ENCODE results near the gene IGF1.

IGF1 gene

GRCh38 chr12:102508052-102508451 lies 27.7 kb upstream of the IGF1 start:
- Histone ChIP-seq H2AFZ (ENCODE audit: low read length) (no peak overlapping the region), H3K27ac (ENCODE audit: low read length) (no peak overlapping the region), H3K4me1 (ENCODE audit: low read length) (peaks cover 10% of the 10 kb centered on the region; the same call in 1 of the 2 replicates), H3K4me2 (ENCODE audit: low read depth, low read length) (no peak overlapping the region), H3K36me3 (replicated peaks; ENCODE audit: insufficient read depth, low read length) (no peaks in the 10 kb centered on the region), H3K9ac (ENCODE audit: low read length) (no peak overlapping the region), H3K79me2 (ENCODE audit: low read length) (no peaks in the 10 kb centered on the region), H4K20me1 (ENCODE audit: insufficient read depth, low read length) (no peaks in the 10 kb centered on the region), H3K4me3 (ENCODE audit: low read length) (no peak overlapping the region), H3K9me2 (replicated peaks; ENCODE audit: insufficient read depth, low read length) (no peaks in the 10 kb centered on the region), H3K9me3 (replicated peaks; ENCODE audit: insufficient read depth, low read length) (no peaks in the 10 kb centered on the region), H3F3A (ENCODE audit: insufficient read depth, low read length) (no peaks in the 10 kb centered on the region), H3K27me3 (replicated peaks; ENCODE audit: insufficient read depth, low read length) (no peaks in the 10 kb centered on the region)
- no peak for TF ChIP-seq EZH2 (optimal IDR thresholded peaks at IDR 0.05; ENCODE audit: low read depth, low read length)
- no peak for TF ChIP-seq CTCF (IDR thresholded peaks at IDR 0.05; ENCODE audit: low read length)
- TF ChIP-seq EZH2phosphoT487 (IDR thresholded peaks at IDR 0.05; ENCODE audit: low read length), result no peak
- DNase-seq, result no peak

DNA sequence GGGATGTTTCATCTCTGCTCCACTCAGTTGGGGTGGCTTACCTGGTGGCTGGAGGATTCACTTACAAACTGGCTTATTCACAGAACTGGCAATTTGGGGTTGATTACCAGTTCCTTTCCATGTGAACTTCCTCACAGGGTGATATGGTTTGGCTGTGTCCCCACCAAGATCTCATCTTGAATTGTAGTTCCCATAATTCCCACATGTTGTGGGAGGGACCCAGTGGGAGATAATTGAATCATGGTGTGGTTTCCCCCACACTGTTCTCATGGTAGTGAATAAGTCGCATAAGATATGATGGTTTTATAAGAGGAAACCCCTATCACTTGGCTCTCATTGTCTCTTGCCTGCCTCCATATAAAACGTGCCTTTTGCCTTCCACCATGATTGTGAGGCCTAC lies 26.9 kb upstream of the IGF1 start:
- Histone ChIP-seq H3K4me1 (ENCODE audit: low read length) (peaks cover 4% of the 10 kb centered on the region; the same call in 1 of the 2 replicates), H3K27ac (ENCODE audit: low read length) (no peak overlapping the region), H3K4me3 (ENCODE audit: low read length) (no peak overlapping the region), H3K4me2 (ENCODE audit: low read depth, low read length) (no peak overlapping the region), H3K27me3 (replicated peaks; ENCODE audit: insufficient read depth, low read length) (no peaks in the 10 kb centered on the region), H3K9me3 (replicated peaks; ENCODE audit: insufficient read depth, low read length) (no peaks in the 10 kb centered on the region), H3K9ac (ENCODE audit: low read length) (no peak overlapping the region), H3K36me3 (replicated peaks; ENCODE audit: insufficient read depth, low read length) (no peaks in the 10 kb centered on the region), H2AFZ (ENCODE audit: low read length) (no peak overlapping the region), H3F3A (ENCODE audit: insufficient read depth, low read length) (no peaks in the 10 kb centered on the region), H3K9me2 (replicated peaks; ENCODE audit: insufficient read depth, low read length) (no peaks in the 10 kb centered on the region), H3K79me2 (ENCODE audit: low read length) (no peaks in the 10 kb centered on the region), H4K20me1 (ENCODE audit: insufficient read depth, low read length) (no peaks in the 10 kb centered on the region)
- no peak for DNase-seq
- no peak for TF ChIP-seq CTCF (IDR thresholded peaks at IDR 0.05; ENCODE audit: low read length)
- no peak for TF ChIP-seq EZH2 (optimal IDR thresholded peaks at IDR 0.05; ENCODE audit: low read depth, low read length)
- no peak for TF ChIP-seq EZH2phosphoT487 (IDR thresholded peaks at IDR 0.05; ENCODE audit: low read length)

DNA sequence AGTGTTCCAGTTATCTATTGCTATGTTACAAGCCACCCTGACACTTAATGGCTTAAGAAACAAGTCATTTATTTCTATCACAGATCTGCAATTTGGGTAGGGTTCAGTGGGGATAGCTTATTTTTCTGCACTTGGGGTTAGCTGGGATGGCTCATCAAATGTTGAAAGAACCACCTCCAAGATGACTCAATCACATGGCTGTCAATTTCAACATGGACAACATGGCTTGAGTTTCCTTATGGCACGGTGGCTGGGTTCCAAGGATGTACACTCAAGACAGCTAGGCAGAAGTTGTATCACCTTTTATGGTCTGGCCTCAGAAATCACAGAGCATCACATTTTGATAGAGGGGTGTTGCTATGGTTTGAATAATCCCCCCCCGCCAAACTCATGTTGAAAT lies 24.5 kb upstream of the IGF1 start:
- no peak overlapping the region for H3K27ac ChIP-seq (ENCODE audit: low read length)
- no peaks in the 10 kb centered on the region for H4K20me1 ChIP-seq (ENCODE audit: insufficient read depth, low read length)
- no peak overlapping the region for H3K9ac ChIP-seq (ENCODE audit: low read length)
- no peak for TF ChIP-seq EZH2 (optimal IDR thresholded peaks at IDR 0.05; ENCODE audit: low read depth, low read length)
- no peak for TF ChIP-seq CTCF (IDR thresholded peaks at IDR 0.05; ENCODE audit: low read length)
- TF ChIP-seq EZH2phosphoT487 (IDR thresholded peaks at IDR 0.05; ENCODE audit: low read length), result no peak
- no peaks in the 10 kb centered on the region for H3K36me3 ChIP-seq (replicated peaks; ENCODE audit: insufficient read depth, low read length)
- no peaks in the 10 kb centered on the region for H3K9me2 ChIP-seq (replicated peaks; ENCODE audit: insufficient read depth, low read length)
- H3K4me3 ChIP-seq (ENCODE audit: low read length), result no peak overlapping the region
- H3K27me3 ChIP-seq (replicated peaks; ENCODE audit: insufficient read depth, low read length), result no peaks in the 10 kb centered on the region
- no peaks in the 10 kb centered on the region for H3K4me1 ChIP-seq (ENCODE audit: low read length)
- H2AFZ ChIP-seq (ENCODE audit: low read length), result no peak overlapping the region
- no peaks in the 10 kb centered on the region for H3K79me2 ChIP-seq (ENCODE audit: low read length)
- H3K4me2 ChIP-seq (ENCODE audit: low read depth, low read length), result no peak overlapping the region
- H3K9me3 ChIP-seq (replicated peaks; ENCODE audit: insufficient read depth, low read length), result no peaks in the 10 kb centered on the region
- DNase-seq, result no peak
- no peaks in the 10 kb centered on the region for H3F3A ChIP-seq (ENCODE audit: insufficient read depth, low read length)

All from MM.1S (cell line).